Measurements from ENCODE around the gene ATP6V0D1. TPM values are rescaled to one million over a fixed set of nuclear protein-coding genes. Genes with fewer than 3 reads are reported as not detected.

The ATP6V0D1 gene
- total RNA-seq, 4 donors from 2014 or later, result 103 to 131 (median 119) TPM

DNA sequence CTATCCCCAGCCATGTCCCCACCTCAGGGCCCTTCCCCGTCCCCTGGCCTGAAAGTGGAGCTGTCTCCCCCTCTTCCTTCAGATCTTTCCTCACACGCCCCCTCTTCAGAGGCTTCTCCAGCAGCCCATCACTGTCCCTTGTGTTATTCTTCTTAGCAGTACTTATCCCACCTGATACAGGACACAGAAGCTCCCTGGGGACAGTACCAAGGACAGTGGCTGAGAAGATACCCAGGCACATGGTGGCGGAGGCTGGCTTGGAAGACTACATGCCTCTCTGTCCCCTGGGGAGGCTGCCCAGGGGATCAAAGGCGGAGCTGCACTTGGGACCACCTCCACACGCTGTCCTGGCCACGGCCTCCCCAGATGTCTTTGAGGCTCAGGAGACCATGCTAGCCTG, 26.1 kb downstream of the ATP6V0D1 start:
- 88% methylated on average over 2 of the region's 6 CpGs for WGBS
- Histone ChIP-seq H3K27ac (replicated peaks in 1 of 4) (no peak overlapping the region), H3K4me1 (peaks cover 53 to 87% (median 73%) of the 10 kb centered on the region in 4 donors), H3K27me3 (no peaks in the 10 kb centered on the region), H3K4me3 (no peak overlapping the region), H3K36me3 (peaks cover 6 to 38% (median 33%) of the 10 kb centered on the region in 4 donors), H3K9me3 (no peaks in the 10 kb centered on the region)
- TF ChIP-seq EP300 (IDR thresholded peaks at IDR 0.05) (no peak), POLR2AphosphoS5 (IDR thresholded peaks at IDR 0.05) (no peak), POLR2A (IDR thresholded peaks at IDR 0.05; ENCODE audit: low read depth) (no peak)
- TF ChIP-seq, protein P1, sequence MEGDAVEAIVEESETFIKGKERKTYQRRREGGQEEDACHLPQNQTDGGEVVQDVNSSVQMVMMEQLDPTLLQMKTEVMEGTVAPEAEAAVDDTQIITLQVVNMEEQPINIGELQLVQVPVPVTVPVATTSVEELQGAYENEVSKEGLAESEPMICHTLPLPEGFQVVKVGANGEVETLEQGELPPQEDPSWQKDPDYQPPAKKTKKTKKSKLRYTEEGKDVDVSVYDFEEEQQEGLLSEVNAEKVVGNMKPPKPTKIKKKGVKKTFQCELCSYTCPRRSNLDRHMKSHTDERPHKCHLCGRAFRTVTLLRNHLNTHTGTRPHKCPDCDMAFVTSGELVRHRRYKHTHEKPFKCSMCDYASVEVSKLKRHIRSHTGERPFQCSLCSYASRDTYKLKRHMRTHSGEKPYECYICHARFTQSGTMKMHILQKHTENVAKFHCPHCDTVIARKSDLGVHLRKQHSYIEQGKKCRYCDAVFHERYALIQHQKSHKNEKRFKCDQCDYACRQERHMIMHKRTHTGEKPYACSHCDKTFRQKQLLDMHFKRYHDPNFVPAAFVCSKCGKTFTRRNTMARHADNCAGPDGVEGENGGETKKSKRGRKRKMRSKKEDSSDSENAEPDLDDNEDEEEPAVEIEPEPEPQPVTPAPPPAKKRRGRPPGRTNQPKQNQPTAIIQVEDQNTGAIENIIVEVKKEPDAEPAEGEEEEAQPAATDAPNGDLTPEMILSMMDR (IDR thresholded peaks at IDR 0.05), result no peak
- intact Hi-C loops (cut with DNase I), result no loop called here
- no peak for DNase-seq (ENCODE audit: extremely low spot score)

DNA sequence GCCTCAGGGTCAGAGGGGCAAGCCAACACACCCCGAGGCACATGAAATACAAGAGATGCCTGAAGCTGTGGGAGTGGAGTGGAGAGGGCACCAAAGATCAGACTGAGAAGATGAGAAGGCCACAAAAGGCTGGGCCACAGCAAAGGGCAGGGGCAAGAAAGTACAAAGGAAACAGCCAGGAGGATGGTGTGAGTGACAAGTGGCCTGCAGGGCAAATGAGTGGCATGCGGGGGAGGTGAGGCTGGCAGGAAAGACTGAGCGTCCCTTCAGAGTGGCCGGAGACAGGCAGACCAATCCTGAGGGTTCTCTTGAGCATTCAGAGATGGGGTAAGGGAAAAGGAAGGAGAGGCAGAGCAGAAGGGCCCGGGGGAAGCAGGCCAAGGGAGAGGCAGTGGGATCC, 26.9 kb downstream of the ATP6V0D1 start:
- H3K4me3 ChIP-seq, result no peak overlapping the region
- H3K4me1 ChIP-seq, result peaks cover 53 to 87% (median 73%) of the 10 kb centered on the region in 4 donors
- H3K9me3 ChIP-seq, result no peaks in the 10 kb centered on the region
- no peaks in the 10 kb centered on the region for H3K27me3 ChIP-seq
- intact Hi-C loops (cut with DNase I), result no loop called here
- TF ChIP-seq, protein P1 (IDR thresholded peaks at IDR 0.05), result no peak
- TF ChIP-seq EP300 (IDR thresholded peaks at IDR 0.05), result no peak
- no peak for TF ChIP-seq POLR2A (IDR thresholded peaks at IDR 0.05; ENCODE audit: low read depth)
- no peak for TF ChIP-seq POLR2AphosphoS5 (IDR thresholded peaks at IDR 0.05)
- DNase-seq (ENCODE audit: extremely low spot score), result no peak
- peaks cover 6 to 46% (median 37%) of the 10 kb centered on the region in 4 donors for H3K36me3 ChIP-seq
- WGBS, result 91% methylated on average over 4 of the region's 5 CpGs
- H3K27ac ChIP-seq (replicated peaks in 1 of 4), result peak overlapping the region in 1 of 4 donors; percentile 4

DNA sequence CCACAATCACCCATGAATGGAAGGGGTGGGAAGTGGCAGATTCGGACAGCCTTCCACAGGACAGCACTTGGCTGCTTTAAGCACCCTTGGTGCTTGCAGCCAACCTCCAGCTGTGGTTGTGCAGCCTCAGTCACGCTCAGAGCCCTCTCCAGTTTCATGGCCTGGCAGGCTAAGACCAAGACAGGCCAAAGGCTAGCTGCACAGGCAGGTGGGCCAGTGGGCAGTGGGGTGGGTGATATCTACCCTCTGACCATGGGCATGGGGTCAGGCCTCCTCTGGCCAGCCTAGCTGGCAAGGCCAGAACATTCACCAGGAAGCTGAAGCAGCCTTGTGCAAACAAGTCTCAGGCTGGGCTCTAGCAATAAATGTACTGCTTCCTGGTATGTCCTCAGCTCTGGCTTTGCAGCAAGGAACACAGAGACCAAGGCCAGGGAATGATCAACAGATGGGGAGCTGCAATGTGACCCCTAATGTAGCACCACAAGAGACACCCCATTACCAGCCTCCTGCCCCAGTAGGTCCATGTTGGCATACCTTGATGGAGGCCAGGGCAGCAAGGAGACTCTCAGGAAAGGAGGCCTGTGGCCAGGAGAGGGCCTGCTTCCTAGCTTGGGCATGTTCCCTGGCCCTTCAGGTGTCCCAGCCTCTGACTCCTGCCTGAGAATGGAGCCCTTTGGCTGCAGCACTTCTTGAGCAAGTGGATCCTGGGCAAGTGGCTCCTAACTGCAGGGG, 29.1 kb downstream of the ATP6V0D1 start:
- intact Hi-C loops (cut with DNase I), result no loop called here
- peak overlapping the region in 1 of 4 donors; percentile 3 for H3K27ac ChIP-seq (replicated peaks in 1 of 4)
- 56% methylated on average over 2 of the region's 2 CpGs for WGBS
- DNase-seq (ENCODE audit: extremely low spot score), result no peak
- TF ChIP-seq EP300 (IDR thresholded peaks at IDR 0.05) (no peak), POLR2A (IDR thresholded peaks at IDR 0.05; ENCODE audit: low read depth) (no peak), POLR2AphosphoS5 (IDR thresholded peaks at IDR 0.05) (no peak)
- TF ChIP-seq, protein P1 (IDR thresholded peaks at IDR 0.05), result no peak
- peaks cover 6 to 63% (median 44%) of the 10 kb centered on the region in 4 donors for H3K36me3 ChIP-seq
- H3K9me3 ChIP-seq, result no peaks in the 10 kb centered on the region
- peaks cover 51 to 86% (median 70%) of the 10 kb centered on the region in 4 donors for H3K4me1 ChIP-seq
- H3K27me3 ChIP-seq, result no peaks in the 10 kb centered on the region
- H3K4me3 ChIP-seq, result no peak overlapping the region

DNA sequence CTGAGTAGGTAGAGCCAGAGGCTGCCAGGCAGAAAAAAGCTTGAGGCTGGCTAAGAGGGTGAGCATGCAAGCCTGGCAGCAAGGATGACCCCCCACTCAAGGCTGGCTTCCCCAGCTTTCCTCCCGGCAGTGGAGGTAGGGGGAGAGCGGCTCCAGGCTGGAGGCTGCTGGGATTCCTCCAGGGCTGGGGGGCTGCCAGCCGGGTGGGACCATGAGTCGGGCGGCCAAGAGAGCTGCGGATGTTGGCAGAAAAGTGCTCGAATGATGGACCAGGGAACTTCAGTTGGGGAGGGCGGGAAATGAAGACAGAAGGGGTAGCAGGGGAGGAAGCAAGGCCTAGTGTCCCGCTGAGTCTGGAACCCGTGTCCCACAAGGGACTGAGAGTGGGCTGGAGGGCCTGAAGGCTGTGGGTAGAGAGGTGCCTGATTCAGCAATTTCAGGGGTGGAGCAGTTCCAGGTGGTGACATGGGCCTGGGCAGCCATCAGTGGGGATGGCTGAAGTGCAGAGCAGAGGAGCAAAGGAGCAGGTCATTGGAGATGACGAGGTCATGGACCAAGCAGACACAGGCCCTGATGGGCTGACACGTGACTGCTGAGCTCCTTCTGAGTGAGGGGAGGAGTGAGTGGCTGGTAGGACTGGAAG, 29.8 kb downstream of the ATP6V0D1 start:
- H3K27ac ChIP-seq (replicated peaks in 1 of 4), result peak overlapping the region in 2 of 4 donors; percentile 3 to 10

More for the DNA sequence above, 29.8 kb downstream of the ATP6V0D1 start:
- intact Hi-C loops (cut with DNase I), result no loop called here
- H3K27me3 ChIP-seq, result no peaks in the 10 kb centered on the region
- TF ChIP-seq, protein P1 (IDR thresholded peaks at IDR 0.05), result no peak
- TF ChIP-seq POLR2AphosphoS5 (IDR thresholded peaks at IDR 0.05) (no peak), EP300 (IDR thresholded peaks at IDR 0.05) (no peak), POLR2A (IDR thresholded peaks at IDR 0.05; ENCODE audit: low read depth) (no peak)
- no peak overlapping the region for H3K4me3 ChIP-seq
- no peaks in the 10 kb centered on the region for H3K9me3 ChIP-seq
- H3K36me3 ChIP-seq, result peaks cover 6 to 63% (median 44%) of the 10 kb centered on the region in 4 donors
- peaks cover 51 to 86% (median 70%) of the 10 kb centered on the region in 4 donors for H3K4me1 ChIP-seq
- DNase-seq (ENCODE audit: extremely low spot score), result no peak
- 79% methylated on average over 12 of the region's 12 CpGs for WGBS
